ENCODE results near the gene CCDC154. TPM values are rescaled to one million over a fixed set of nuclear protein-coding genes. Genes with fewer than 3 reads are reported as not detected.
"Not testable (repeated sequence)": the region's sequence is repeated elsewhere in the genome, so short reads cannot be mapped to it uniquely, and the experiment has no call there.

Gene CCDC154
- total RNA-seq, 1 donor from 2014 or later: 0.25 TPM

GRCh38 chr16:1455190-1456171 is 11.1 kb upstream of the CCDC154 start:
- no peak for DNase-seq (ENCODE audit: low read depth)

GRCh38 chr16:1454561-1454960 is 10.2 kb upstream of the CCDC154 start:
- DNase-seq (ENCODE audit: low read depth): no peak

DNA sequence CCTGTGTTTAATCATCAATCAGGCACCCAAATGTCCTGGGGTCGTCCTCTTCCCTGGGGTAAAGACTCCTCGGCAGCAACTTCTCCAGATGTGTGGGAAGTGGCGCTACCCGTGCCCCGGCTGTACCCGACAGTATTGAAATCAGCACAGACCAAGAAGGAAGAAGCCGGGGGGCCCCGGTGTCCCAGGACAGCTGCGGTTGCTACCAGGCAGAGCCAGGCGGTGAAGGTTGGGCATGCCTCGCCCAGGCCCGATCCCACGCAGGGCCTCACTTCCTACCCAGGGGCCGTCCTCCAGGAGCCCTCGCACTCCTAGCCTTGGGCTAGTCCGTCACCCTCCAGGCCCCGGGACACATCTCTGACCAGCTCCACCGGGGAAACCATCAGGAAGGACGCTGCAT is 9.0 kb upstream of the CCDC154 start:
- DNase-seq (ENCODE audit: low read depth): no peak

DNA sequence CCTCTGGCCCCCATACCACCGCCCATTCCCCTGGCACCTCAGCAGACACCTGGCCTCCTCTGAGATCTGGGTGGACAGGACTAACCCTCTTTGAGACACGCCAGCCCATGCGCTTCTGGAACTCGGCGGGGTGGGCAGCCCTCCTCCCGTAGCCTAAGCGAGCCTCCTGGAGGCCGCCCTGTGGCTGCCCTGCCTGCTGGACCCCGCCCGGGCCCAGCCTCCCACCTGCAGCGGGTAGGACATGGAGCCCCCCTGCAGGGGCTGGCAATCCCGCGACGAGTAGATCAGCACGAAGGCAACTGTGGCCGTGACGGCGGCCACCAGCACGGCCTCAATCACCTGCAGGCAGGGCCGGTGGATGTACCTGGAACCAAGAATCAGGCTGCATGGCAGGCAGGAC is 8.2 kb upstream of the CCDC154 start:
- no peak for DNase-seq (ENCODE audit: low read depth)

DNA sequence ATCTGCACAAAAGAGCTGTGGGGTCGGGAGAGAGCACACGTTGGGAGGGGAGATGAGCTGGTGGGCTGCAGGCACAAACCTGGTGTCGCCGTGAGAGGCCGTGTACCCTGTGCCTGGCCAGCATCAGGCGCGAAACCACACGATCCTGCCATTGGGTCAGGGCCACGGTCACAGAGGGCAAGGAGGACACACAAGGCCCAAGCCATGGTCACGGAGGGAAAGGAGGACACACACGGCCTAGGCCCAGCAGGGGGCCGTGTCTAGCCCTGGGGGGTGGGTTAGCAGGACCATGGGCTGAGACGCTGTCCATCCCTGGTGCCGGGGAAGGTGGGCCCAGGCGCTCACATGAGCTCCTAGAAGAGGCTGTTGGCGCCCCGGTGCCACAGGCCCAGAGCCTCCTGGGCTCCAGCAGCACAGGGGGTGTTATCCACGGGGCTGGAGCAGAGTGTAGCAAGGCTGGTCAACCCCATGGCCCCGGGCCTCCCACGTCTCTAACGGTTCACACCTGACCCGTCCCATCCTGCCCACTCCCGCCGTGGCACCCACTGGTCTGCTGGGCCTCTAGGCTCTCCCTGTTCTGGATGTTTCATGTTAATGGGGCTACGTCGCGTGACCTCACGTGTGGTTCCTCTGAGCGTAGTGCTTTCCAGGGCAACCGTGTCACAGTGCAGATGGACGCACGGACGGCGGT is 7.5 kb upstream of the CCDC154 start:
- DNase-seq (ENCODE audit: low read depth): no peak

- DNase-seq (ENCODE audit: low read depth): no peak
Measured at GRCh38 chr16:1450841-1451240, 6.5 kb upstream of the CCDC154 start.

DNA sequence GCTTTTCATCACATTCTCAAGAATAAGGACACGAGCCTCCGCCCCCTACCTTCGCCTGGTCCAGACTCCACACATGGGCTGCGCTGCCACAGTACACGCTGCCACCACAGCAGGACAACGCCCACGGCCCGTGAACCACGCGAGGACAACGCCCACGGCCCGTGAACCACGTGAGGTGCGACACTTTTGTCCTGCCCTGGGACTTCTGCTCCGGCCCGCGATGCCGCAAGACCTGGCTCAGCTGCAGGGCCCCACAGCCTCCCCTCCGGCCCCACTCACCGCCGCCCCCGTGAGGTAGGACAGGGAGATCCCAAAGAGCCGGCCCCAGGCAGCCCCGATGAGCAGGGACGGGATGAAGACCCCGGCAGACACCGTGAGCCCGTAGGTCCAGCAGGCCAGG is 5.9 kb upstream of the CCDC154 start:
- DNase-seq (ENCODE audit: low read depth): no peak

DNA sequence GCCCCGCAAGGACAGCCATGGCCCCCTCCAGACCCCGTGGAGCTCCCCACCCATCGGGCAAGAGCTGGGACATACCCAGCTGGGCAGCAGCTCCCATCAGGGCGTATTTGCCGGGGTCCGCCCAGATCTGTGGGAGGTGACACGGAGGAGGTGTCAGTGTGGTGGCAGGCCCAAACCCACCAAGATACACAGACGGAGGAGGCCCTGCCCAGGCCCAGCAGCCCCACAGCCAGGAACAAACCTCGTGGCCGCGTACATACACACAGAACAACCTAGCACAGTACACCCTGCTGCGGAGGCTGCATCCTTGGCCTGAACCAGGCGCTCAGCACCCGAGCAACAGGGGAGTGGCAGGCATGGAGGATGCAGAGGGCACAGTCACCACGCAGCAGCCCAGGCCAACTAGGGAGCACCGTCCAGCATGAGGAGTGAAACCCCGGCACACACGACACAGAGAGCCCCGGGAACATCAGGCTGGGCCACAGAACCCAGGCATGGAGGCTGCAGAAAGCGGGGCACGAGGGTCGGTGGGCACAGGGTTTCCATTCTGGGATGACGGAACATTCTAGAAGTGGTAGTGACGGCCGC is 4.9 kb upstream of the CCDC154 start:
- no peak for DNase-seq (ENCODE audit: low read depth)

DNA sequence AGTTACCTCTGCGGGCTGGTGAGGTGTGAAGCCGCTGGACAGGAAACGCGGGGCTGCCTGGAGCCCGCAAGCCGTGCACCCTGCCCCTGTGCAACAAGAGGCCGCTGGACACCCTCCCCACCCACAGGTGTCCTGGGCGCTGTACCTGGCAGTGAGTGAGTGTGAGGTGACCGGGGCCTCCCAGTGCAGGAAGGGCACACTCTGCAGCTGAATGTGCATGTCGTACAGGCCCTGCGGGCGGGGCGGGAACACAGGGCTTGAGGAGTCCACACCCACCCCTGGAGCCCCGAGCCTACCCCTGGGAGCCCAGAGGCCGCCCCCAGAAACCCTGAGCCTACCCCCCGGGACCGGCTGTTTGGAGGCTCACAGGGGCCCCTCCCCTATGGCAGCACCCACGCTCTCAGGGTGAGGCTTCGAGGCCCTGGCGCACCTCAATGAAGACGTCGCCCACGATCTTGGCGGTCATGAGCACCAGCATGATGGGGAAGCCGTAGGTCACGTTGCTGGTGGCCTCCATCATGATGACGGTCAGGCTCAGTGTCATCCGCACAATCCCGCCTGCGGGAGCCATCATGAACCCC is 4.3 kb upstream of the CCDC154 start:
- no peak for DNase-seq (ENCODE audit: low read depth)

DNA sequence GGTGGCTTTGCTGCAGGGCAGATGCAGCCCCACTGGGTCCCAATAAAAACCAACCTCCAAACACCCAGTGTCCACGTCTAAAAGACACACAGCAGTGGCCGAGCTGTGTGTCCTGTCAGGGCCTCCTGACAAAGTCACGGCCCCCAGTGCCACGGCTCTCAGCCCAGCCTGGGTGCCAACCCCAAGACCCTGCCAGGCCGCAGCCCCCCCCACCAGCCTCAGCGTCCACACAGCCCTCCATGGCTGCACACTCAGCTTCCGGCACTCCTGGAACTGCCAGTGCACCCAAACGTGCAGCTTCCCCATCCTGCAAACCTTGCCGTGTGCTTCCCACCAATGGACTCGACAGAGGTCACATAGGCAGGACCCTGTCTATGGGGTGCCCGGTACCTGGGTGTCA is 3.6 kb upstream of the CCDC154 start:
- no peak for DNase-seq (ENCODE audit: low read depth)

GRCh38 chr16:1446296-1447080 is 2.1 kb upstream of the CCDC154 start:
- DNase-seq (ENCODE audit: low read depth): no peak

GRCh38 chr16:1445518-1446203 is 1.3 kb upstream of the CCDC154 start:
- DNase-seq (ENCODE audit: low read depth): no peak

GRCh38 chr16:1444730-1445517 is 568 bp upstream of the CCDC154 start:
- no peak for DNase-seq (ENCODE audit: low read depth)

DNA sequence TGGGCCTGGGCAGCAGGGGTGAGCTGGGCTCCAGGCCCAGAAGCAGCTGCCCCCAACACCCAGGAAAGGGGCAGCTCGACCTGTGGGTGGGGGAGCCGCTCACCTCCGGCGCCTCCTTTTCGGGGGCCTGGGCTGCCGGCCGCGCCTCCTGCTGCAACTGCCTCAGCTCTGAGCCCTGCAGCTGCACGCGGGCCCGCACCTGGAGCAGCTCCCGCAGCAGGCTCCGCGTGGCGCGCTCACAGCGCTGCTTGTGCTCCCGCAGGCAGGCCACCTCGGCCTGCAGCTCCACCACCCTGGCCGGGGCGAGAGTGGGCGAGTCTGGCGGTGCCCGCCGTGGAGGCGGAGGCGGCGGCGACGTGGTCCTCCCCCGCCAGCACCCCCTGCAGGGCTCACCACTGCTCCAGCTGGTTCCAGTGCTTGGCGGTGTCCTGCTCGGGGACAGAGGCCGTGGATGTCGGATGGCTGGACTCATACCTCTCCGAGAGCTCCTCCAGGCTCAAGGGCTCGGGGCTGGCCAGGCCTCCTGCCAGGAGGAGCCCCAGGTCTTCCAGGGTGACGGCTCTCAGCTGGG is 868 bp downstream of the CCDC154 start:
- no peak for DNase-seq (ENCODE audit: low read depth)

GRCh38 chr16:1442697-1443096 is 1.7 kb downstream of the CCDC154 start:
- DNase-seq (ENCODE audit: low read depth): no peak

GRCh38 chr16:1441391-1441829 is 2.9 kb downstream of the CCDC154 start:
- no peak for DNase-seq (ENCODE audit: low read depth)

DNA sequence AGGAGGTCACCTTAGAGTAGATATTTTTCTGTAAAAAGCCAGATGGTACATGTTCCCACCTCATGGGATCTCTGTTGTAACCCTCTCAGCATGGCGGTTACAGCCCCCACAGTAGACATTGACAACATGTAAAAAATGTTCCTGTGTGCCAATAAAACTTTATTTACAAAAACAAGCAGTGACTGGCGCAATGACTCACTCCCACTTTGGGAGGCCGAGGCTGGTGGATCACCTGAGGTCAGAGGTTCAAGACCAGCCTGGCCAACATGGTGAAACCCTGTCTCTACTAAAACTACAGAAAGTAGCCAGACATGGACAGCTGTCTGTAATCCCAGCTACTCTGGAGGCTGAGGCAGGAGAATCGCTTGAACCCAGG is 4.7 kb downstream of the CCDC154 start:
- DNase-seq (ENCODE audit: low read depth): not testable (repeated sequence)

DNA sequence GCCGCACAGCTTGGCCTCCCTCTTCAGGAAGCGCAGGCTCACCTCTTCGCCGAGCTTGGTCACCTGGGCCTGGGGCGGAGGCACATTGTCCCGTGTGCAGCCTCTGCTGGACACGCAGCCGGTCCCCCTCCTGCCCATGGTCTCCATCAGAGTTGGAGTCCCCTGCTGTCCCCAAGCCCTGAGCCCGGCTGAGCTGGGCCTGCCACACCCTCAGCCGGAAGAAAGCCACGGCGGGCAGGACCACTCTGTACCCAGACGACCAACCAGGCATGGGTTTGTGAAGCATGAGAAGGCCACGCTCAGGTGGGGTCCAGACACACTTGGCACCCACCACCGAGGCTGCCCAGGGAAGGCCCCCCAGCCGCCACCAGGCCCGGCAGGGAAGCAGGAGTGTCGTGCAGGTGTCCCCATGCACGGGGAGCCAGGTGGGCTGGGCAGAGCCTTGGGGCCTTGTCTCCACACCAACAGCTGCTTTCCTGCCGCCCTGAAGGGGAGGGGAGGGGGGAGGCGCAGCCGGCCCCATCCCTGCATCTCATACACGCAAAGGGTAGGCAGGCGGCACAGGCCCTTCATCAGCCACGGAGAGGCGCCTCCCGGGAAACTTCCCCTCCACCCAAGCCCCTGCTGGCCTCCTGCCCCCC is 5.2 kb downstream of the CCDC154 start:
- no peak for DNase-seq (ENCODE audit: low read depth)
